HEK293 (cell line): ENCODE results near the gene RBFOX2.

ENCODE experiments used
- BCL11A ChIP-seq: fragments of 450-650 bp; formaldehyde crosslinking; IDR thresholded peaks from 2 replicates; pipeline ENCODE4 v1.5.1; 2016; ENCODE audit warnings: low read depth, missing biosample characterization, missing genetic modification characterization
- BCL11B ChIP-seq: fragments of 450-650 bp; formaldehyde crosslinking; IDR thresholded peaks from 2 replicates; pipeline ENCODE4 v1.5.1; 2016; ENCODE audit warnings: low read depth, missing biosample characterization, missing genetic modification characterization
- EGR2 ChIP-seq: fragments of 450-650 bp; formaldehyde crosslinking; IDR thresholded peaks from 2 replicates; pipeline ENCODE4 v1.5.1; 2016; ENCODE audit warnings: low read depth, missing biosample characterization, missing genetic modification characterization
- KLF8 ChIP-seq: fragments of 450-650 bp; formaldehyde crosslinking; IDR thresholded peaks from 2 replicates; pipeline ENCODE4 v1.5.1; 2016; ENCODE audit warnings: missing biosample characterization, missing genetic modification characterization
- SALL2 ChIP-seq: fragments of 450-650 bp; formaldehyde crosslinking; IDR thresholded peaks from 2 replicates; pipeline ENCODE4 v1.5.0; 2017; ENCODE audit warnings: missing biosample characterization, mild to moderate bottlenecking, missing genetic modification characterization, borderline replicate concordance
- TCF7L2 ChIP-seq: IDR thresholded peaks from 2 replicates; pipeline ENCODE4 v1.6.1; 2011; ENCODE audit warnings: low read depth, mild to moderate bottlenecking, inconsistent platforms, low read length, moderate library complexity, borderline replicate concordance
- WT1 ChIP-seq: fragments of 450-650 bp; formaldehyde crosslinking; IDR thresholded peaks from 2 replicates; pipeline ENCODE4 v1.5.1; 2016; ENCODE audit warnings: missing biosample characterization, missing genetic modification characterization
- ZBTB1 ChIP-seq: fragments of 450-650 bp; formaldehyde crosslinking; IDR thresholded peaks from 2 replicates; pipeline ENCODE4 v1.5.1; 2016; ENCODE audit warnings: missing biosample characterization, missing genetic modification characterization
- ZBTB21 ChIP-seq: fragments of 450-650 bp; formaldehyde crosslinking; IDR thresholded peaks from 2 replicates; pipeline ENCODE4 v1.5.1; 2017; ENCODE audit warnings: missing biosample characterization, missing genetic modification characterization
- ZIC2 ChIP-seq: fragments of 450-650 bp; formaldehyde crosslinking; IDR thresholded peaks from 2 replicates; pipeline ENCODE4 v1.5.1; 2016; ENCODE audit warnings: missing biosample characterization, missing genetic modification characterization
- ZNF132 ChIP-seq: fragments of 450-650 bp; formaldehyde crosslinking; IDR thresholded peaks from 2 replicates; pipeline ENCODE4 v1.5.1; 2017; ENCODE audit warnings: missing biosample characterization, missing genetic modification characterization, borderline replicate concordance
- ZNF169 ChIP-seq: fragments of 450-650 bp; formaldehyde crosslinking; IDR thresholded peaks from 2 replicates; pipeline ENCODE4 v1.5.1; 2016; ENCODE audit warnings: missing biosample characterization, missing genetic modification characterization
- ZNF324 ChIP-seq: fragments of 450-650 bp; formaldehyde crosslinking; IDR thresholded peaks from 2 replicates; pipeline ENCODE4 v1.5.1; 2016; ENCODE audit warnings: missing biosample characterization, missing genetic modification characterization
- ZNF473 ChIP-seq: fragments of 450-650 bp; formaldehyde crosslinking; IDR thresholded peaks from 2 replicates; pipeline ENCODE4 v1.5.1; 2017; ENCODE audit warnings: missing biosample characterization, missing genetic modification characterization
- ZNF510 ChIP-seq: fragments of 450-650 bp; formaldehyde crosslinking; IDR thresholded peaks from 2 replicates; pipeline ENCODE4 v1.5.1; 2018; ENCODE audit warnings: mild to moderate bottlenecking, missing genetic modification characterization, missing biosample characterization; ENCODE audit not compliant: insufficient replicate concordance
- ZNF571 ChIP-seq: fragments of 450-650 bp; formaldehyde crosslinking; IDR thresholded peaks from 2 replicates; pipeline ENCODE4 v1.5.0; 2017; ENCODE audit warnings: missing biosample characterization, missing genetic modification characterization
- ZNF623 ChIP-seq: fragments of 450-650 bp; formaldehyde crosslinking; IDR thresholded peaks from 2 replicates; pipeline ENCODE4 v1.5.1; 2016; ENCODE audit warnings: missing biosample characterization, missing genetic modification characterization
- ZNF654 ChIP-seq: fragments of 450-650 bp; formaldehyde crosslinking; IDR thresholded peaks from 2 replicates; pipeline ENCODE4 v1.5.1; 2016; ENCODE audit warnings: low read depth, missing biosample characterization, missing genetic modification characterization
- ZNF660 ChIP-seq: fragments of 450-650 bp; IDR thresholded peaks from 2 replicates; pipeline ENCODE4 v1.5.1; 2018; ENCODE audit warnings: missing biosample characterization, mild to moderate bottlenecking, missing genetic modification characterization
- ZNF701 ChIP-seq: fragments of 450-650 bp; formaldehyde crosslinking; IDR thresholded peaks from 2 replicates; pipeline ENCODE4 v1.5.1; 2016; ENCODE audit warnings: missing biosample characterization, missing genetic modification characterization
- ZNF837 ChIP-seq: fragments of 450-650 bp; formaldehyde crosslinking; IDR thresholded peaks from 2 replicates; pipeline ENCODE4 v1.5.1; 2016; ENCODE audit warnings: missing biosample characterization, missing genetic modification characterization
- ZSCAN23 ChIP-seq: fragments of 450-650 bp; formaldehyde crosslinking; IDR thresholded peaks from 2 replicates; pipeline ENCODE4 v1.5.1; 2016; ENCODE audit warnings: missing biosample characterization, missing genetic modification characterization
- ZXDB ChIP-seq: fragments of 450-650 bp; formaldehyde crosslinking; IDR thresholded peaks from 2 replicates; pipeline ENCODE4 v1.5.1; 2016; ENCODE audit warnings: missing biosample characterization, missing genetic modification characterization
- TF ChIP-seq, protein P1 (sequence below): fragments of 450-650 bp; formaldehyde crosslinking; IDR thresholded peaks from 2 replicates; pipeline ENCODE4 v1.5.1; 2016; ENCODE audit warnings: missing biosample characterization, missing genetic modification characterization
- TF ChIP-seq, protein P2 (sequence below): fragments of 450-650 bp; formaldehyde crosslinking; IDR thresholded peaks from 2 replicates; pipeline ENCODE4 v1.5.1; 2016; ENCODE audit warnings: missing biosample characterization, missing genetic modification characterization, borderline replicate concordance
- TF ChIP-seq, protein P3 (sequence below): fragments of 450-650 bp; formaldehyde crosslinking; IDR thresholded peaks from 2 replicates; pipeline ENCODE4 v1.5.1; 2017; ENCODE audit warnings: missing biosample characterization, missing genetic modification characterization
- TF ChIP-seq, protein P4 (sequence below): fragments of 450-650 bp; formaldehyde crosslinking; IDR thresholded peaks from 2 replicates; pipeline ENCODE4 v1.5.1; 2016; ENCODE audit warnings: missing biosample characterization, missing genetic modification characterization
- TF ChIP-seq, protein P5 (sequence below): fragments of 450-650 bp; IDR thresholded peaks from 2 replicates; pipeline ENCODE4 v1.5.1; 2018; ENCODE audit warnings: missing biosample characterization, missing genetic modification characterization
- TF ChIP-seq, protein P6 (sequence below): fragments of 450-650 bp; formaldehyde crosslinking; IDR thresholded peaks from 2 replicates; pipeline ENCODE4 v1.5.1; 2016; ENCODE audit warnings: missing biosample characterization, missing genetic modification characterization

RBFOX2 gene

DNA sequence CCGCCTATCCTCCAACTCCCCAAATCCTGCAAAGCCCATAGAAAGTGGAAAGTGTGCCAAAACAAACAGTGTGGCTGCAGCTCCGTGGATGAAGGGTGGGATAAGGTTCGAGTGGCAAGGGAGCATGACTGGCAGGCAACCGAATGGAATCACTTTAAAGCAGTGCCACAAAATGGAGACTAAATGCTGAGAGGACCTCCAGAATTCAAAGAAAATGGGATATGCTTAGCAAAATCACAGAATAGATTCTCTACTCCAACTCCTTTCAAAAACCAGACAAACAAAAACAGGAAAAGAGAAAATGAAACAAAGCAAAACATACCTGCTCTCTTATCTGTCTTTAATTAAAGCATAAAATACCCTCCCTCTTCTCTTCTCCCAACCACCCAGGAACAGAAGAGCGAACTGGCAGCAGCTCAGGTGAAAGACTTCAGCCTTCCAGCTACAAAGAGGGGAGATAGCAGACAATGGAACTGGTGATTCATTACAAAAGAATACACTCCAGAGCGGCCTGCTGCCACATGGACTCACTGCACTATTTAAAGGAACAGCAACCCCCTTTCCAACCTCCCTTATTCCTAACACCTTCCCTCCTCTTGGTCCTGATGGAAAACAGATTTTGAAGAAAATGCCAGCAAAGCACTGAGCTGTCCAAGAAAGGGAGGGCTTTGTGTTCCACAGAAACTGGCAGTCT lies 192.5 kb downstream of the RBFOX2 start (continued):
- TF ChIP-seq, protein P1, sequence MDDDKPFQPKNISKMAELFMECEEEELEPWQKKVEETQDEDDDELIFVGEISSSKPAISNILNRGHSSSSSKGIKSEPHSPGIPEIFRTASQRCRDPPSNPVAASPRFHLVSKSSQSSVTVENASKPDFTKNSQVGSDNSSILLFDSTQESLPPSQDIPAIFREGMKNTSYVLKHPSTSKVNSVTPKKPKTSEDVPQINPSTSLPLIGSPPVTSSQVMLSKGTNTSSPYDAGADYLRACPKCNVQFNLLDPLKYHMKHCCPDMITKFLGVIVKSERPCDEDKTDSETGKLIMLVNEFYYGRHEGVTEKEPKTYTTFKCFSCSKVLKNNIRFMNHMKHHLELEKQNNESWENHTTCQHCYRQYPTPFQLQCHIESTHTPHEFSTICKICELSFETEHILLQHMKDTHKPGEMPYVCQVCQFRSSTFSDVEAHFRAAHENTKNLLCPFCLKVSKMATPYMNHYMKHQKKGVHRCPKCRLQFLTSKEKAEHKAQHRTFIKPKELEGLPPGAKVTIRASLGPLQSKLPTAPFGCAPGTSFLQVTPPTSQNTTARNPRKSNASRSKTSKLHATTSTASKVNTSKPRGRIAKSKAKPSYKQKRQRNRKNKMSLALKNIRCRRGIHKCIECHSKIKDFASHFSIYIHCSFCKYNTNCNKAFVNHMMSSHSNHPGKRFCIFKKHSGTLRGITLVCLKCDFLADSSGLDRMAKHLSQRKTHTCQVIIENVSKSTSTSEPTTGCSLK (tag by site-specific recombination), result no peak
- TF ChIP-seq EGR2 (tag by site-specific recombination) (peak; percentile 66), BCL11B (tag by site-specific recombination) (peak; percentile 53; the same call in 1 of the 2 replicates), BCL11A (tag by site-specific recombination) (no peak), ZNF837 (tag by site-specific recombination) (no peak), SALL2 (tag by site-specific recombination) (no peak), ZNF324 (tag by site-specific recombination) (no peak; the same call in 1 of the 2 replicates), ZNF654 (tag by site-specific recombination) (no peak), ZXDB (peak; percentile 66), ZNF660 (tag by site-specific recombination) (peak; percentile 53; the same call in 1 of the 2 replicates), ZNF571 (tag by site-specific recombination) (no peak), TCF7L2 (no peak), ZNF132 (tag by site-specific recombination) (no peak), ZBTB1 (tag by site-specific recombination) (no peak), ZSCAN23 (tag by site-specific recombination) (no peak), ZNF169 (tag by site-specific recombination) (no peak), ZNF623 (tag by site-specific recombination) (no peak), ZNF701 (tag by site-specific recombination) (no peak), ZIC2 (tag by site-specific recombination) (no peak), ZNF510 (tag by site-specific recombination) (no peak), KLF8 (tag by site-specific recombination) (no peak), WT1 (tag by site-specific recombination) (peak; percentile 82), ZBTB21 (tag by site-specific recombination) (no peak), ZNF473 (tag by site-specific recombination) (no peak)
- TF ChIP-seq, protein P2, sequence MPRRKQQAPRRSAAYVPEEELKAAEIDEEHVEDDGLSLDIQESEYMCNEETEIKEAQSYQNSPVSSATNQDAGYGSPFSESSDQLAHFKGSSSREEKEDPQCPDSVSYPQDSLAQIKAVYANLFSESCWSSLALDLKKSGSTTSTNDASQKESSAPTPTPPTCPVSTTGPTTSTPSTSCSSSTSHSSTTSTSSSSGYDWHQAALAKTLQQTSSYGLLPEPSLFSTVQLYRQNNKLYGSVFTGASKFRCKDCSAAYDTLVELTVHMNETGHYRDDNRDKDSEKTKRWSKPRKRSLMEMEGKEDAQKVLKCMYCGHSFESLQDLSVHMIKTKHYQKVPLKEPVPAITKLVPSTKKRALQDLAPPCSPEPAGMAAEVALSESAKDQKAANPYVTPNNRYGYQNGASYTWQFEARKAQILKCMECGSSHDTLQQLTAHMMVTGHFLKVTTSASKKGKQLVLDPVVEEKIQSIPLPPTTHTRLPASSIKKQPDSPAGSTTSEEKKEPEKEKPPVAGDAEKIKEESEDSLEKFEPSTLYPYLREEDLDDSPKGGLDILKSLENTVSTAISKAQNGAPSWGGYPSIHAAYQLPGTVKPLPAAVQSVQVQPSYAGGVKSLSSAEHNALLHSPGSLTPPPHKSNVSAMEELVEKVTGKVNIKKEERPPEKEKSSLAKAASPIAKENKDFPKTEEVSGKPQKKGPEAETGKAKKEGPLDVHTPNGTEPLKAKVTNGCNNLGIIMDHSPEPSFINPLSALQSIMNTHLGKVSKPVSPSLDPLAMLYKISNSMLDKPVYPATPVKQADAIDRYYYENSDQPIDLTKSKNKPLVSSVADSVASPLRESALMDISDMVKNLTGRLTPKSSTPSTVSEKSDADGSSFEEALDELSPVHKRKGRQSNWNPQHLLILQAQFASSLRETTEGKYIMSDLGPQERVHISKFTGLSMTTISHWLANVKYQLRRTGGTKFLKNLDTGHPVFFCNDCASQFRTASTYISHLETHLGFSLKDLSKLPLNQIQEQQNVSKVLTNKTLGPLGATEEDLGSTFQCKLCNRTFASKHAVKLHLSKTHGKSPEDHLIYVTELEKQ (tag by site-specific recombination), result no peak
- TF ChIP-seq, protein P3, sequence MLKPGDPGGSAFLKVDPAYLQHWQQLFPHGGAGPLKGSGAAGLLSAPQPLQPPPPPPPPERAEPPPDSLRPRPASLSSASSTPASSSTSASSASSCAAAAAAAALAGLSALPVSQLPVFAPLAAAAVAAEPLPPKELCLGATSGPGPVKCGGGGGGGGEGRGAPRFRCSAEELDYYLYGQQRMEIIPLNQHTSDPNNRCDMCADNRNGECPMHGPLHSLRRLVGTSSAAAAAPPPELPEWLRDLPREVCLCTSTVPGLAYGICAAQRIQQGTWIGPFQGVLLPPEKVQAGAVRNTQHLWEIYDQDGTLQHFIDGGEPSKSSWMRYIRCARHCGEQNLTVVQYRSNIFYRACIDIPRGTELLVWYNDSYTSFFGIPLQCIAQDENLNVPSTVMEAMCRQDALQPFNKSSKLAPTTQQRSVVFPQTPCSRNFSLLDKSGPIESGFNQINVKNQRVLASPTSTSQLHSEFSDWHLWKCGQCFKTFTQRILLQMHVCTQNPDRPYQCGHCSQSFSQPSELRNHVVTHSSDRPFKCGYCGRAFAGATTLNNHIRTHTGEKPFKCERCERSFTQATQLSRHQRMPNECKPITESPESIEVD, result peak; percentile 26; the same call in 1 of the 2 replicates
- TF ChIP-seq, protein P4, sequence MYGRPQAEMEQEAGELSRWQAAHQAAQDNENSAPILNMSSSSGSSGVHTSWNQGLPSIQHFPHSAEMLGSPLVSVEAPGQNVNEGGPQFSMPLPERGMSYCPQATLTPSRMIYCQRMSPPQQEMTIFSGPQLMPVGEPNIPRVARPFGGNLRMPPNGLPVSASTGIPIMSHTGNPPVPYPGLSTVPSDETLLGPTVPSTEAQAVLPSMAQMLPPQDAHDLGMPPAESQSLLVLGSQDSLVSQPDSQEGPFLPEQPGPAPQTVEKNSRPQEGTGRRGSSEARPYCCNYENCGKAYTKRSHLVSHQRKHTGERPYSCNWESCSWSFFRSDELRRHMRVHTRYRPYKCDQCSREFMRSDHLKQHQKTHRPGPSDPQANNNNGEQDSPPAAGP (tag by site-specific recombination), result peak; percentile 78
- TF ChIP-seq, protein P5, sequence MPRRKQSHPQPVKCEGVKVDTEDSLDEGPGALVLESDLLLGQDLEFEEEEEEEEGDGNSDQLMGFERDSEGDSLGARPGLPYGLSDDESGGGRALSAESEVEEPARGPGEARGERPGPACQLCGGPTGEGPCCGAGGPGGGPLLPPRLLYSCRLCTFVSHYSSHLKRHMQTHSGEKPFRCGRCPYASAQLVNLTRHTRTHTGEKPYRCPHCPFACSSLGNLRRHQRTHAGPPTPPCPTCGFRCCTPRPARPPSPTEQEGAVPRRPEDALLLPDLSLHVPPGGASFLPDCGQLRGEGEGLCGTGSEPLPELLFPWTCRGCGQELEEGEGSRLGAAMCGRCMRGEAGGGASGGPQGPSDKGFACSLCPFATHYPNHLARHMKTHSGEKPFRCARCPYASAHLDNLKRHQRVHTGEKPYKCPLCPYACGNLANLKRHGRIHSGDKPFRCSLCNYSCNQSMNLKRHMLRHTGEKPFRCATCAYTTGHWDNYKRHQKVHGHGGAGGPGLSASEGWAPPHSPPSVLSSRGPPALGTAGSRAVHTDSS (tag by site-specific recombination), result peak; percentile 48; the same call in 1 of the 2 replicates
- TF ChIP-seq, protein P6, sequence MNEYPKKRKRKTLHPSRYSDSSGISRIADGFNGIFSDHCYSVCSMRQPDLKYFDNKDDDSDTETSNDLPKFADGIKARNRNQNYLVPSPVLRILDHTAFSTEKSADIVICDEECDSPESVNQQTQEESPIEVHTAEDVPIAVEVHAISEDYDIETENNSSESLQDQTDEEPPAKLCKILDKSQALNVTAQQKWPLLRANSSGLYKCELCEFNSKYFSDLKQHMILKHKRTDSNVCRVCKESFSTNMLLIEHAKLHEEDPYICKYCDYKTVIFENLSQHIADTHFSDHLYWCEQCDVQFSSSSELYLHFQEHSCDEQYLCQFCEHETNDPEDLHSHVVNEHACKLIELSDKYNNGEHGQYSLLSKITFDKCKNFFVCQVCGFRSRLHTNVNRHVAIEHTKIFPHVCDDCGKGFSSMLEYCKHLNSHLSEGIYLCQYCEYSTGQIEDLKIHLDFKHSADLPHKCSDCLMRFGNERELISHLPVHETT (tag by site-specific recombination), result no peak; the same call in 1 of the 2 replicates
